GM18507 (cell line): ENCODE results near the gene COPA.

Experiments used
- DNase-seq: peaks from one replicate; pipeline ENCODE4 v3.0.0; 2011; ENCODE audit warnings: low read depth; ENCODE audit not compliant: insufficient read length; ENCODE audit errors: extremely low spot score
- FAIRE-seq: peaks from 2 replicates; lab custom pipeline; 2011; peaks lifted over from hg19 to GRCh38; lab: Jason Lieb, UNC

COPA gene

GRCh38 chr1:160284220-160284781 lies 58.7 kb downstream of the COPA start:
- no peak for DNase-seq
- FAIRE-seq, result no peak

GRCh38 chr1:160282807-160283206 lies 60.2 kb downstream of the COPA start:
- FAIRE-seq (no peak), DNase-seq (no peak)

GRCh38 chr1:160277987-160278386 lies 65.1 kb downstream of the COPA start:
- FAIRE-seq (no peak), DNase-seq (no peak)

GRCh38 chr1:160277330-160277729 lies 65.7 kb downstream of the COPA start:
- DNase-seq (no peak), FAIRE-seq (no peak)

GRCh38 chr1:160271025-160271424 lies 72.0 kb downstream of the COPA start:
- DNase-seq (no peak), FAIRE-seq (no peak)

- no peak for DNase-seq
Observed at GRCh38 chr1:160267284-160267991, 75.6 kb downstream of the COPA start.

GRCh38 chr1:160264795-160265307 lies 78.2 kb downstream of the COPA start:
- no peak for FAIRE-seq

More at GRCh38 chr1:160267284-160267991, 75.6 kb downstream of the COPA start:
- no peak for FAIRE-seq

GRCh38 chr1:160261893-160262794 lies 80.9 kb downstream of the COPA start, which contains the start of gene DCAF8:
Gene DCAF8, minus strand, starts transcription at chr1:160262549. Its CDS starts 18,541 bp downstream, at chr1:160244008.
- FAIRE-seq (peak; percentile 98), DNase-seq (peak; percentile 87)

More at GRCh38 chr1:160264795-160265307, 78.2 kb downstream of the COPA start:
- no peak for DNase-seq

- peak; percentile 80 for FAIRE-seq
Observed at GRCh38 chr1:160261556-160261892, 81.5 kb downstream of the COPA start.

GRCh38 chr1:160260406-160261382 lies 82.4 kb downstream of the COPA start:
- FAIRE-seq, result no peak
- no peak for DNase-seq

More at GRCh38 chr1:160261556-160261892, 81.5 kb downstream of the COPA start:
- DNase-seq, result no peak

- DNase-seq (no peak), FAIRE-seq (no peak)
Observed at GRCh38 chr1:160258177-160258798, 84.8 kb downstream of the COPA start.

GRCh38 chr1:160257411-160258015 lies 85.5 kb downstream of the COPA start:
- no peak for DNase-seq
- FAIRE-seq, result no peak

GRCh38 chr1:160256396-160257046 lies 86.5 kb downstream of the COPA start:
- FAIRE-seq (no peak), DNase-seq (no peak)

GRCh38 chr1:160255781-160256300 lies 87.2 kb downstream of the COPA start:
- DNase-seq, result no peak
- FAIRE-seq, result no peak

GRCh38 chr1:160251687-160252526 lies 91.1 kb downstream of the COPA start:
- FAIRE-seq (peak; percentile 79), DNase-seq (peak; percentile 44)

GRCh38 chr1:160251011-160251410 lies 92.0 kb downstream of the COPA start:
- FAIRE-seq (no peak), DNase-seq (no peak)

- FAIRE-seq, result no peak
- DNase-seq, result no peak
Observed at GRCh38 chr1:160247053-160247452, 96.0 kb downstream of the COPA start.
